K562 (cell line): ENCODE results near the gene PRPF18. TPM values are rescaled to one million over a fixed set of nuclear protein-coding genes. Genes with fewer than 3 reads are reported as not detected.

Experiments used
- HDAC1 ChIP-seq, 2 experiments: fragments of 450-650 bp; IDR thresholded peaks; 2 replicates each; pipeline ENCODE4 v1.6.1; 2016 to 2017; ENCODE audit warnings: inconsistent platforms in 1 of 2, mild to moderate bottlenecking in 1 of 2, moderate library complexity in 1 of 2
- JUND ChIP-seq, 2 experiments: IDR thresholded peaks; 2 replicates in 1 of 2; 3 replicates in 1 of 2; pipeline ENCODE4 v1.6.1; 2011; ENCODE audit warnings: borderline replicate concordance in 2 of 2, low read depth in 2 of 2, low read length in 2 of 2, improper control_type of control experiment in 1 of 2, missing biosample characterization in 1 of 2, missing genetic modification characterization in 1 of 2, missing genetic modification reagents in 1 of 2
- LARP7 ChIP-seq: fragments of 450-650 bp; IDR thresholded peaks from 2 replicates; pipeline ENCODE4 v1.6.1; 2016
- NKRF ChIP-seq: fragments of 450-650 bp; IDR thresholded peaks from 2 replicates; pipeline ENCODE4 v1.6.1; 2016; ENCODE audit warnings: borderline replicate concordance
- NR4A1 ChIP-seq, 2 experiments: fragments of 250-450 bp in 1 of 2; fragments of 450-650 bp in 1 of 2; sonication (Bioruptor Pico) in 1 of 2; IDR thresholded peaks; 2 replicates each; pipeline versions ENCODE4 v1.4.0 to v1.6.1; 2016 to 2020; ENCODE audit warnings: mild to moderate bottlenecking in 2 of 2, missing compliant biosample characterization in 1 of 2, missing genetic modification characterization in 1 of 2, moderate library complexity in 1 of 2
- PCBP1 ChIP-seq: fragments of 200-400 bp; formaldehyde crosslinking; IDR thresholded peaks from 2 replicates; pipeline ENCODE4 v1.6.1; 2018; ENCODE audit warnings: mild to moderate bottlenecking, low read depth, low read length; ENCODE audit not compliant: poor library complexity, severe bottlenecking
- POLR2A ChIP-seq: fragments of 450-650 bp; conservative IDR thresholded peaks from 2 replicates; pipeline ENCODE4 v1.6.1; 2016
- SMC3 ChIP-seq: conservative IDR thresholded peaks from 2 replicates; pipeline ENCODE4 v1.6.1; 2011; ENCODE audit warnings: low read depth, low read length, improper control_type of control experiment; ENCODE audit not compliant: insufficient read depth
- SOX6 ChIP-seq: fragments of 450-650 bp; IDR thresholded peaks from 2 replicates; pipeline ENCODE4 v1.6.1; 2014; ENCODE audit warnings: mild to moderate bottlenecking
- TFAP4 ChIP-seq: sonication (generic); formaldehyde crosslinking; IDR thresholded peaks from 2 replicates; pipeline ENCODE4 v1.8.0; 2022; ENCODE audit warnings: missing genetic modification reagents, mild to moderate bottlenecking, moderate library complexity, borderline replicate concordance
- TRIM28 ChIP-seq: fragments of 450-650 bp; IDR thresholded peaks from 2 replicates; pipeline ENCODE4 v1.6.1; 2017
- ZNF75A ChIP-seq: fragments of 450-650 bp; formaldehyde crosslinking; IDR thresholded peaks from 2 replicates; pipeline ENCODE4 v1.4.0; 2020; ENCODE audit warnings: mild to moderate bottlenecking
- ZZZ3 ChIP-seq: fragments of 450-650 bp; IDR thresholded peaks from 2 replicates; pipeline ENCODE4 v1.6.1; 2016; ENCODE audit warnings: antibody characterized with exemption, mild to moderate bottlenecking, moderate library complexity
- polyA plus RNA-seq, 8 experiments: library from polyadenylated mRNA; depleted of rRNA in 4 of 8; stranded (reverse) in 5 of 8; unstranded in 3 of 8; fragments of >200 nt; fragmentation: Nextera tagmentation in 2 of 8; fragmentation: Illumina TruSeq in 1 of 8; extraction: Ambion mirVana in 2 of 8; extraction: Trizol in 1 of 8; gene quantifications; 2 replicates each; pipeline versions ENCODE4 v1.2.1 to v1.2.3, GENCODE V29; 2011 to 2014; ENCODE audit warnings: inconsistent platforms in 1 of 8, missing spikeins in 1 of 8
- total RNA-seq, 7 experiments: library from RNA; depleted of rRNA in 6 of 7; stranded (reverse); fragments of >200 nt in 6 of 7; fragmentation: Illumina TruSeq in 2 of 7; extraction: Trizol in 2 of 7; gene quantifications; 2 replicates each; pipeline versions ENCODE4 v1.2.1 to v1.2.3, GENCODE V29; 2011 to 2021; ENCODE audit warnings: low replicate concordance in 1 of 7
- TF ChIP-seq, protein P1 (sequence below), 2 experiments: fragments of 450-650 bp in 1 of 2; sonication (generic) in 1 of 2; formaldehyde crosslinking in 1 of 2; IDR thresholded peaks; 2 replicates each; pipeline versions ENCODE4 v1.7.1 to v1.9.0; 2016 to 2022; ENCODE audit warnings: inconsistent platforms in 1 of 2, mild to moderate bottlenecking in 1 of 2, missing genetic modification reagents in 1 of 2

Gene PRPF18
- total and polyA plus RNA-seq, 9 of the 15 experiments (the other 6 are each of a cell fraction or from before 2014, with no cell fraction given) = 14.0 to 30.6 (median 23.1) TPM

DNA sequence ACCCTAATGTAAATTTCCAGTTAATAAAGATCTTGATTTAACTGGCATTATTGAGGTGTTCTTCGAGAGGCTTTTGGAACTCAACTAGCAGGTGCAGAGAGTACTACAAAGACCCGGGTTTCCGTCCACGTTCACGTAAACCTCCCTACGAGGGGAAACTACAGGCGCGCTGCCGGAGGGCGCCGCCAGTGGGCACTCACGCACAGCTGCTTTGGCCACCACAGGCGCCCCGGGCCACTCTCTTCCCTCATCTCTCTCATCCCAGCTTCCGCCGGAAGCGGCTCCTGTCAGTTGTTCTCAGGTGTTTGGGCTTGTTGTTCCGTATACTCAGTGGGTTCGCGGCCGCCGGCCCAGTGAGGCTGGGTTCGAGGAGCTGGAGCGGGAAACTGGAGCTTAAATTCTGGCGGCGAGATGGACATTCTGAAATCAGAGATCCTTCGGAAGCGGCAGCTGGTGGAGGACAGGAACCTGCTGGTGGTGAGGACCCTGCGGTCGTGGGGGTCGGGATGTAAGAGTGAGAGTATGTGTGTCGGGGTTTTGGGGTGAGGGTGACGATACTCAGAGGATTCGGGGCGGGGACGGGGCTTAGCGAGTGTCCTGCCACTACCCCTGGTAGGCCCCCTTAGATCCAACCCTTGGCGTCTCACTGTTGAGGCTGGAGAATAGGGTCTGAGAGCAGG is at the start of gene PRPF18 (continued):
- TF ChIP-seq, protein P1, sequence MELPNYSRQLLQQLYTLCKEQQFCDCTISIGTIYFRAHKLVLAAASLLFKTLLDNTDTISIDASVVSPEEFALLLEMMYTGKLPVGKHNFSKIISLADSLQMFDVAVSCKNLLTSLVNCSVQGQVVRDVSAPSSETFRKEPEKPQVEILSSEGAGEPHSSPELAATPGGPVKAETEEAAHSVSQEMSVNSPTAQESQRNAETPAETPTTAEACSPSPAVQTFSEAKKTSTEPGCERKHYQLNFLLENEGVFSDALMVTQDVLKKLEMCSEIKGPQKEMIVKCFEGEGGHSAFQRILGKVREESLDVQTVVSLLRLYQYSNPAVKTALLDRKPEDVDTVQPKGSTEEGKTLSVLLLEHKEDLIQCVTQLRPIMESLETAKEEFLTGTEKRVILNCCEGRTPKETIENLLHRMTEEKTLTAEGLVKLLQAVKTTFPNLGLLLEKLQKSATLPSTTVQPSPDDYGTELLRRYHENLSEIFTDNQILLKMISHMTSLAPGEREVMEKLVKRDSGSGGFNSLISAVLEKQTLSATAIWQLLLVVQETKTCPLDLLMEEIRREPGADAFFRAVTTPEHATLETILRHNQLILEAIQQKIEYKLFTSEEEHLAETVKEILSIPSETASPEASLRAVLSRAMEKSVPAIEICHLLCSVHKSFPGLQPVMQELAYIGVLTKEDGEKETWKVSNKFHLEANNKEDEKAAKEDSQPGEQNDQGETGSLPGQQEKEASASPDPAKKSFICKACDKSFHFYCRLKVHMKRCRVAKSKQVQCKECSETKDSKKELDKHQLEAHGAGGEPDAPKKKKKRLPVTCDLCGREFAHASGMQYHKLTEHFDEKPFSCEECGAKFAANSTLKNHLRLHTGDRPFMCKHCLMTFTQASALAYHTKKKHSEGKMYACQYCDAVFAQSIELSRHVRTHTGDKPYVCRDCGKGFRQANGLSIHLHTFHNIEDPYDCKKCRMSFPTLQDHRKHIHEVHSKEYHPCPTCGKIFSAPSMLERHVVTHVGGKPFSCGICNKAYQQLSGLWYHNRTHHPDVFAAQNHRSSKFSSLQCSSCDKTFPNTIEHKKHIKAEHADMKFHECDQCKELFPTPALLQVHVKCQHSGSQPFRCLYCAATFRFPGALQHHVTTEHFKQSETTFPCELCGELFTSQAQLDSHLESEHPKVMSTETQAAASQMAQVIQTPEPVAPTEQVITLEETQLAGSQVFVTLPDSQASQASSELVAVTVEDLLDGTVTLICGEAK (IDR thresholded peaks at IDR 0.05) = peak; percentile 97
- TF ChIP-seq, protein P1 (CRISPR knock-in tag; IDR thresholded peaks at IDR 0.05) = no peak
- TF ChIP-seq SOX6 = peak; percentile 49
- peak; percentile 59; the same call in 1 of the 2 replicates for TF ChIP-seq ZZZ3
- no peak for TF ChIP-seq PCBP1
- 0 out of 2 replicates have a peak, but pooled peaks have one; percentile 24 for TF ChIP-seq LARP7
- peak in 1 of 2 experiments; percentile 90; a peak in 2 of 4 replicates for TF ChIP-seq HDAC1 (IDR thresholded peaks at IDR 0.05)
- peak; percentile 65; the same call in 1 of the 2 replicates for TF ChIP-seq JUND (IDR thresholded peaks at IDR 0.05; ENCODE audit: borderline replicate concordance, low read depth, low read length)
- TF ChIP-seq JUND (tag; IDR thresholded peaks at IDR 0.05; ENCODE audit: borderline replicate concordance, low read depth, low read length) = no peak; the same call in 2 of the 3 replicates
- peak; percentile 96 for TF ChIP-seq TFAP4
- peak; percentile 86 for TF ChIP-seq NKRF
- peak; percentile 60 for TF ChIP-seq SMC3
- no peak for TF ChIP-seq ZNF75A (CRISPR knock-in tag)
- TF ChIP-seq NR4A1 (CRISPR knock-in tag; IDR thresholded peaks at IDR 0.05) = no peak
- TF ChIP-seq NR4A1 (tag; IDR thresholded peaks at IDR 0.05) = no peak
- TF ChIP-seq TRIM28 = no peak
- TF ChIP-seq POLR2A = peak; percentile 82
